ENCODE measurements around the gene BICD1. TPM values are rescaled to one million over a fixed set of nuclear protein-coding genes. Genes with fewer than 3 reads are reported as not detected.

Gene BICD1
- polyA plus RNA-seq, 2 of the 4 experiments (the other 2 are of a cell fraction) = 13.0 to 24.3 TPM

GRCh38 chr12:32298917-32299316 is 192.3 kb downstream of the BICD1 start (continued):
- no peak for TF ChIP-seq RFX5 (IDR thresholded peaks at IDR 0.05)
- no peak for TF ChIP-seq EHMT2 (IDR thresholded peaks at IDR 0.05; ENCODE audit: low read depth)
- TF ChIP-seq HOXA7 (CRISPR knock-in tag; IDR thresholded peaks at IDR 0.05) = no peak

GRCh38 chr12:32301216-32301615 is 194.6 kb downstream of the BICD1 start:
- ChIA-PET POLR2A (no interaction called here), CTCF (no interaction called here)
- Histone ChIP-seq H3K4me3 (no peak overlapping the region), H3K4me2 (no peak overlapping the region), H3K27ac (peak overlapping the region in 1 of 2 experiments; percentile 40; a peak in 2 of 6 replicates), H3K4me1 (peaks cover 30% of the 10 kb centered on the region), H3K9me3 (no peaks in the 10 kb centered on the region)
- no peak for FAIRE-seq
- DNase-seq (ENCODE audit: low read depth in 1 of 2, low spot score in 1 of 2) = no peak
- WGBS (ENCODE audit: missing lambda C conversion rate) = 74% methylated on average over 5 of the region's 5 CpGs
- ATAC-seq = no peak
- TF ChIP-seq EHMT2 (IDR thresholded peaks at IDR 0.05; ENCODE audit: low read depth) = no peak
- no peak for TF ChIP-seq BCL3 (IDR thresholded peaks at IDR 0.05)
- no peak for TF ChIP-seq TFCP2L1 (CRISPR knock-in tag; IDR thresholded peaks at IDR 0.05)
- no peak for TF ChIP-seq JUNB (IDR thresholded peaks at IDR 0.05)
- no peak for TF ChIP-seq E2F6 (IDR thresholded peaks at IDR 0.05; ENCODE audit: borderline replicate concordance, low read depth)
- no peak for TF ChIP-seq RCOR1 (IDR thresholded peaks at IDR 0.05; ENCODE audit: low read depth, low read length)
- TF ChIP-seq ZNF302 (CRISPR knock-in tag; IDR thresholded peaks at IDR 0.05) = no peak
- TF ChIP-seq HES2 (IDR thresholded peaks at IDR 0.05) = no peak
- TF ChIP-seq CEBPB (IDR thresholded peaks at IDR 0.05) = no peak
- no peak for TF ChIP-seq PBX3 (IDR thresholded peaks at IDR 0.05)
- no peak for TF ChIP-seq HMGXB4 (CRISPR knock-in tag; IDR thresholded peaks at IDR 0.05; ENCODE audit: borderline replicate concordance)
- no peak for TF ChIP-seq CBX2 (IDR thresholded peaks at IDR 0.05; ENCODE audit: borderline replicate concordance, low read depth)
- no peak for TF ChIP-seq BHLHE40 (IDR thresholded peaks at IDR 0.05; ENCODE audit: low read depth, low read length)
- TF ChIP-seq ELK1 (IDR thresholded peaks at IDR 0.05; ENCODE audit: low read depth, low read length) = no peak
- TF ChIP-seq KDM1A (IDR thresholded peaks at IDR 0.05; ENCODE audit: low read depth) = no peak
- TF ChIP-seq NR3C1 (IDR thresholded peaks at IDR 0.05) = no peak
- TF ChIP-seq FOSL2 (IDR thresholded peaks at IDR 0.05) = no peak
- no peak for TF ChIP-seq FOSL2 (CRISPR knock-in tag; IDR thresholded peaks at IDR 0.05)
